GM10266 (cell line): ENCODE data around the gene GPBAR1.

ENCODE experiments used
- DNase-seq: peaks from one replicate; pipeline ENCODE4 v3.0.0; 2012; ENCODE audit errors: extremely low spot score
- CTCF ChIP-seq: IDR thresholded peaks from 2 replicates; pipeline ENCODE4 v1.5.1; 2012; ENCODE audit warnings: mild to moderate bottlenecking, low read depth; ENCODE audit not compliant: control insufficient read depth, insufficient read depth; ENCODE audit errors: missing control alignments

GPBAR1 gene

GRCh38 chr2:218262631-218263586 is 2.1 kb downstream of the GPBAR1 start:
- no peak for TF ChIP-seq CTCF
- no peak for DNase-seq

- TF ChIP-seq CTCF = no peak
- DNase-seq = no peak
Observed at GRCh38 chr2:218263817-218264641, 3.2 kb downstream of the GPBAR1 start.

GRCh38 chr2:218264773-218265561 is 4.2 kb downstream of the GPBAR1 start:
- no peak for TF ChIP-seq CTCF
- no peak for DNase-seq

GRCh38 chr2:218265626-218266025 is 4.8 kb downstream of the GPBAR1 start:
- no peak for TF ChIP-seq CTCF
- DNase-seq = no peak

GRCh38 chr2:218266316-218266979 is 5.6 kb downstream of the GPBAR1 start:
- TF ChIP-seq CTCF = no peak

GRCh38 chr2:218267259-218267658 is 6.4 kb downstream of the GPBAR1 start:
- no peak for DNase-seq
- TF ChIP-seq CTCF = no peak

More at GRCh38 chr2:218266316-218266979, 5.6 kb downstream of the GPBAR1 start:
- DNase-seq = no peak
